ENCODE measurements around the gene COX14.

GRCh38 chr12:50081096-50081808 is 30.8 kb upstream of the COX14 start:
- TF ChIP-seq BHLHE40 (IDR thresholded peaks at IDR 0.05; ENCODE audit: borderline replicate concordance): no peak
- no peak for TF ChIP-seq SUZ12 (IDR thresholded peaks at IDR 0.05)
- TF ChIP-seq HDGF (IDR thresholded peaks at IDR 0.05; ENCODE audit: borderline replicate concordance): no peak
- no peak for TF ChIP-seq SP1 (IDR thresholded peaks at IDR 0.05)
- TF ChIP-seq FOXA1 (IDR thresholded peaks at IDR 0.05): no peak
